H1 (cell line): ENCODE data around the gene ABHD6. TPM values are rescaled to one million over a fixed set of nuclear protein-coding genes. Genes with fewer than 3 reads are reported as not detected.

Source experiments
- ASH2L ChIP-seq: fragments of 200-600, 300-600 bp; sonication (generic); IDR thresholded peaks from one replicate; pipeline ENCODE4 v1.7.1; 2017; ENCODE audit warnings: low read length
- CBX5 ChIP-seq: fragments of 300-800, 300-1000 bp; sonication (generic); IDR thresholded peaks from 2 replicates; pipeline ENCODE4 v1.7.1; 2016; ENCODE audit warnings: antibody characterized with exemption, low read length, low read depth
- CHD1 ChIP-seq: IDR thresholded peaks from 2 replicates; pipeline ENCODE4 v1.6.1; 2012; ENCODE audit warnings: low read depth, low read length, improper control_type of control experiment
- CREB1 ChIP-seq: IDR thresholded peaks from 2 replicates; pipeline ENCODE4 v1.6.1; 2012; ENCODE audit warnings: inconsistent platforms
- GTF2F1 ChIP-seq: IDR thresholded peaks from 2 replicates; pipeline ENCODE4 v1.6.1; 2012; ENCODE audit warnings: low read depth, low read length, improper control_type of control experiment, borderline replicate concordance
- MAFK ChIP-seq: IDR thresholded peaks from 2 replicates; pipeline ENCODE4 v1.6.1; 2012; ENCODE audit warnings: low read depth, mild to moderate bottlenecking, improper control_type of control experiment, low read length
- NRF1 ChIP-seq: IDR thresholded peaks from 2 replicates; pipeline ENCODE4 v1.6.1; 2011; ENCODE audit warnings: mild to moderate bottlenecking, low read depth, low read length, improper control_type of control experiment
- PHF8 ChIP-seq: fragments of 200-600 bp; sonication (generic); conservative IDR thresholded peaks from 2 replicates; pipeline ENCODE4 v1.7.1; 2012; ENCODE audit warnings: low read depth, mild to moderate bottlenecking, inconsistent platforms, low read length, moderate library complexity
- POLR2A ChIP-seq, 2 experiments: IDR thresholded peaks; 1 replicate in 1 of 2; 2 replicates in 1 of 2; pipeline ENCODE4 v1.6.1; 2011; ENCODE audit warnings: low read depth in 2 of 2, low read length in 2 of 2, mild to moderate bottlenecking in 2 of 2; ENCODE audit errors: control extremely low read depth in 1 of 2
- SIRT6 ChIP-seq: IDR thresholded peaks from one replicate; pipeline ENCODE4 v1.7.1; 2012; ENCODE audit warnings: low read length, inconsistent platforms
- SP2 ChIP-seq: IDR thresholded peaks from 2 replicates; pipeline ENCODE4 v1.6.1; 2012; ENCODE audit warnings: mild to moderate bottlenecking, low read length, inconsistent platforms
- SUZ12 ChIP-seq: fragments of 200-600 bp; sonication (generic); IDR thresholded peaks from 2 replicates; pipeline ENCODE4 v1.6.1; 2012; ENCODE audit warnings: mild to moderate bottlenecking, inconsistent platforms, low read length, moderate library complexity, mixed read lengths
- TAF1 ChIP-seq: IDR thresholded peaks from 2 replicates; pipeline ENCODE4 v1.6.1; 2011; ENCODE audit warnings: mild to moderate bottlenecking, low read depth, low read length
- TAF7 ChIP-seq: optimal IDR thresholded peaks from 2 replicates; pipeline ENCODE3; 2011; ENCODE audit warnings: low read depth, mild to moderate bottlenecking, inconsistent platforms, low read length, moderate library complexity, borderline replicate concordance
- TBP ChIP-seq: IDR thresholded peaks from 2 replicates; pipeline ENCODE4 v1.6.1; 2011; ENCODE audit warnings: low read depth, low read length, improper control_type of control experiment
- YY1 ChIP-seq: IDR thresholded peaks from 2 replicates; pipeline ENCODE4 v1.6.1; 2011; ENCODE audit warnings: low read depth, mild to moderate bottlenecking, low read length
- polyA plus RNA-seq, 7 experiments: library from polyadenylated mRNA; depleted of rRNA in 3 of 7; stranded (reverse) in 5 of 7; unstranded in 2 of 7; fragments of >200 nt in 5 of 7; fragments of 200-250 nt in 2 of 7; gene quantifications; 1 replicate in 5 of 7; 2 replicates in 1 of 7; 4 replicates in 1 of 7; pipeline versions ENCODE4 v1.2.1 to v1.2.3, GENCODE V29; 2011 to 2013; ENCODE audit warnings: missing spikeins in 2 of 7, mixed read lengths in 2 of 7
- total RNA-seq: library from RNA; stranded (reverse); fragmentation: NEBNext Ultra II Directional; extraction: Animal tissue kit (Norgen Biotek cat#: 25700); gene quantifications from 2 replicates; pipeline ENCODE4 v1.2.1, GENCODE V29; 2021
- TF ChIP-seq, protein P1 (sequence below): IDR thresholded peaks from 2 replicates; pipeline ENCODE4 v1.6.1; 2011; ENCODE audit warnings: low read length, improper control_type of control experiment
- TF ChIP-seq, protein P2 (sequence below): IDR thresholded peaks from 2 replicates; pipeline ENCODE4 v1.6.1; 2012; ENCODE audit warnings: inconsistent platforms
- TF ChIP-seq, protein P3 (sequence below), 3 experiments: IDR thresholded peaks; 1 replicate in 2 of 3; 2 replicates in 1 of 3; pipeline versions ENCODE4 v1.5.1 to v1.6.1; 2011; ENCODE audit warnings: low read length in 3 of 3, mild to moderate bottlenecking in 3 of 3, inconsistent platforms in 2 of 3, low read depth in 1 of 3, moderate library complexity in 1 of 3; ENCODE audit not compliant: insufficient read depth in 1 of 3; ENCODE audit errors: control extremely low read depth in 1 of 3
- TF ChIP-seq, protein P4 (sequence below): IDR thresholded peaks from 2 replicates; pipeline ENCODE4 v1.6.1; 2011; ENCODE audit warnings: low read depth, mild to moderate bottlenecking, low read length; ENCODE audit not compliant: insufficient read depth

ABHD6 gene
- total and polyA plus RNA-seq, 2 of the 8 experiments (the other 6 are each of a cell fraction or from before 2014, with no cell fraction given) = 5.9 to 6.6 TPM

DNA sequence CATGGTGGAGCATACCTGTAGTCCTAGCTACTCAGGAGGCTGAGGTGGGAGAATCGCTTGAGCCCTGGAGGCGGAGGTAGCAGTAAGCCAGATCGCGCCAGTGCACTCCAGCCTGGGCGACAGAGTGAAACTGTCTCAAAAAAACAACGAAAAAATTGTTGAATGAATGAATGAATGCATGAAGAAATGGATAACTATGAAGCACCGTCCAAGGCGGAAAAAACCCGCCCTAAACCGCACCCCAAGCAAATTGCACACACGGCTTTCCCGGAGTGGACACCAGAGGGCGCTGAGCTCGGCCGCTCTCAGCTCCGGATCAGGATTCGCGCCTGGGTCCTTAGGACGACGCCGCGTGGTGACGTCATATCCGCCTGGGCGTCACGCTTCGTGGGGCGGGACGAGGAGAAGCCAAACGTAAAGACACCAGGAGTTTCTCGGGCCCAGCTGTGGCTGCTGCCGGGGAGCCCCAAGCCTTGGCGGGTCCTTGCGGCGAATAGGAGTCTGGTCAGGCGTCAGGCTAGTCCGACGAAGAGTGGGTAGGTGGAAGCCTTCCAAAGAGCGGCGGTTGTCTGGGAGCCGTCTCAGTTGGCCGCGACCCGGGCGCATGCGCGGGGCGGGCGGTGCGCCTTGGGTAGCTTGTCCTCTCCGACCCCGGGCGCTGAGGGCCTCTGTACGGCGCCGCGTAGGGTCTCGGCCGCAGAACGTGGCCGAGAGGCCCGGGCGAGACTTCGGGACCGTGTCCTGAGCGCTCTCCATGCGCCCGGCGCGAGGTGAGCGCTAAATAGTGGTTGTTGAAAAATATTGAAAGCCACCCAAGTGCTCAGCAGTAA, 68.5 kb downstream of the ABHD6 start, which contains the start of the genes HTD2 and RPP14 (continued):
- TF ChIP-seq MAFK = no peak
- TF ChIP-seq, protein P1, sequence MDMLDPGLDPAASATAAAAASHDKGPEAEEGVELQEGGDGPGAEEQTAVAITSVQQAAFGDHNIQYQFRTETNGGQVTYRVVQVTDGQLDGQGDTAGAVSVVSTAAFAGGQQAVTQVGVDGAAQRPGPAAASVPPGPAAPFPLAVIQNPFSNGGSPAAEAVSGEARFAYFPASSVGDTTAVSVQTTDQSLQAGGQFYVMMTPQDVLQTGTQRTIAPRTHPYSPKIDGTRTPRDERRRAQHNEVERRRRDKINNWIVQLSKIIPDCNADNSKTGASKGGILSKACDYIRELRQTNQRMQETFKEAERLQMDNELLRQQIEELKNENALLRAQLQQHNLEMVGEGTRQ = 0 out of 2 replicates have a peak, but pooled peaks have one; percentile 16
- TF ChIP-seq, protein P2, sequence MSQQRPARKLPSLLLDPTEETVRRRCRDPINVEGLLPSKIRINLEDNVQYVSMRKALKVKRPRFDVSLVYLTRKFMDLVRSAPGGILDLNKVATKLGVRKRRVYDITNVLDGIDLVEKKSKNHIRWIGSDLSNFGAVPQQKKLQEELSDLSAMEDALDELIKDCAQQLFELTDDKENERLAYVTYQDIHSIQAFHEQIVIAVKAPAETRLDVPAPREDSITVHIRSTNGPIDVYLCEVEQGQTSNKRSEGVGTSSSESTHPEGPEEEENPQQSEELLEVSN = peak; percentile 36
- peak; percentile 48 for TF ChIP-seq TAF7
- no peak for TF ChIP-seq CHD1
- TF ChIP-seq CREB1 = peak; percentile 98
- TF ChIP-seq POLR2A (IDR thresholded peaks at IDR 0.05; ENCODE audit: control extremely low read depth in 1 of 2, low read depth in 2 of 2, low read length in 2 of 2) = peak; percentile 75 to 96
- no peak for TF ChIP-seq YY1
- no peak for TF ChIP-seq CBX5
- peak; percentile 84 for TF ChIP-seq NRF1
- TF ChIP-seq, protein P3, sequence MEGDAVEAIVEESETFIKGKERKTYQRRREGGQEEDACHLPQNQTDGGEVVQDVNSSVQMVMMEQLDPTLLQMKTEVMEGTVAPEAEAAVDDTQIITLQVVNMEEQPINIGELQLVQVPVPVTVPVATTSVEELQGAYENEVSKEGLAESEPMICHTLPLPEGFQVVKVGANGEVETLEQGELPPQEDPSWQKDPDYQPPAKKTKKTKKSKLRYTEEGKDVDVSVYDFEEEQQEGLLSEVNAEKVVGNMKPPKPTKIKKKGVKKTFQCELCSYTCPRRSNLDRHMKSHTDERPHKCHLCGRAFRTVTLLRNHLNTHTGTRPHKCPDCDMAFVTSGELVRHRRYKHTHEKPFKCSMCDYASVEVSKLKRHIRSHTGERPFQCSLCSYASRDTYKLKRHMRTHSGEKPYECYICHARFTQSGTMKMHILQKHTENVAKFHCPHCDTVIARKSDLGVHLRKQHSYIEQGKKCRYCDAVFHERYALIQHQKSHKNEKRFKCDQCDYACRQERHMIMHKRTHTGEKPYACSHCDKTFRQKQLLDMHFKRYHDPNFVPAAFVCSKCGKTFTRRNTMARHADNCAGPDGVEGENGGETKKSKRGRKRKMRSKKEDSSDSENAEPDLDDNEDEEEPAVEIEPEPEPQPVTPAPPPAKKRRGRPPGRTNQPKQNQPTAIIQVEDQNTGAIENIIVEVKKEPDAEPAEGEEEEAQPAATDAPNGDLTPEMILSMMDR (IDR thresholded peaks at IDR 0.05; ENCODE audit: control extremely low read depth in 1 of 3, insufficient read depth in 1 of 3, low read depth in 1 of 3, low read length in 3 of 3) = peak; percentile 86 to 98 (median 92)
- peak; percentile 95 for TF ChIP-seq PHF8
- TF ChIP-seq SUZ12 = no peak
- TF ChIP-seq TBP = peak; percentile 59; the same call in 1 of the 2 replicates
- no peak for TF ChIP-seq SP2
- TF ChIP-seq, protein P4, sequence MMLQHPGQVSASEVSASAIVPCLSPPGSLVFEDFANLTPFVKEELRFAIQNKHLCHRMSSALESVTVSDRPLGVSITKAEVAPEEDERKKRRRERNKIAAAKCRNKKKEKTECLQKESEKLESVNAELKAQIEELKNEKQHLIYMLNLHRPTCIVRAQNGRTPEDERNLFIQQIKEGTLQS = peak; percentile 70
- TF ChIP-seq GTF2F1 = no peak; the same call in 1 of the 2 replicates
- peak; percentile 83 for TF ChIP-seq TAF1
- peak; percentile 91 for TF ChIP-seq ASH2L
- no peak for TF ChIP-seq SIRT6
